GM10847 (cell line): ENCODE data around the gene GLIS1.

Experiments used
- POLR2A ChIP-seq: IDR thresholded peaks from 2 replicates; pipeline ENCODE4 v1.6.1; 2011; ENCODE audit not compliant: insufficient read length; ENCODE audit errors: extremely low read depth

Gene GLIS1

GRCh38 chr1:53690411-53690810 is 48.6 kb downstream of the GLIS1 start:
- TF ChIP-seq POLR2A = no peak

GRCh38 chr1:53689736-53690326 is 49.1 kb downstream of the GLIS1 start:
- no peak for TF ChIP-seq POLR2A

GRCh38 chr1:53689223-53689622 is 49.7 kb downstream of the GLIS1 start:
- TF ChIP-seq POLR2A = no peak

GRCh38 chr1:53688381-53689102 is 50.4 kb downstream of the GLIS1 start:
- TF ChIP-seq POLR2A = no peak

- TF ChIP-seq POLR2A = no peak
Observed at GRCh38 chr1:53687901-53688300, 51.1 kb downstream of the GLIS1 start.

DNA sequence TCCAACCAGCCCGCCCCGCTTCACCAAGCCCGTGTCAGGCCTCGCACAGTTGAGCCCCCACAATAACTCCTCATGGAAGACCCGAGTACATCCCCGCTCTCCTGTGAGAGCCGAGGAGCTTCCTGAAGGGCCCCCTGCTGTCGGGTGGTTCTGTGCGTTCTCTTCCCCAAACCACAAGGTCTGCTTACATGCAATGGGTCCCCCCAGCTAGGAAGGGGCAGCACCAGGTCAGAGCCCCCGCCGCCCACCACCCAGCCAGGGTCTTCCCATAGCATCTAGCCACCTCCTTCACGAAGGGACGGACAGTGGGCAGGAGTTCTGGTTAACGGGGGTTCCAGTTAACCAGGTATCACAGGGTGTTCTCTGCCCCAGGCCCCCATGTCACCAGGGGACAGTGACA is 51.5 kb downstream of the GLIS1 start:
- no peak for TF ChIP-seq POLR2A

GRCh38 chr1:53686965-53687267 is 52.0 kb downstream of the GLIS1 start:
- no peak for TF ChIP-seq POLR2A

GRCh38 chr1:53686091-53686964 is 52.6 kb downstream of the GLIS1 start:
- no peak for TF ChIP-seq POLR2A

DNA sequence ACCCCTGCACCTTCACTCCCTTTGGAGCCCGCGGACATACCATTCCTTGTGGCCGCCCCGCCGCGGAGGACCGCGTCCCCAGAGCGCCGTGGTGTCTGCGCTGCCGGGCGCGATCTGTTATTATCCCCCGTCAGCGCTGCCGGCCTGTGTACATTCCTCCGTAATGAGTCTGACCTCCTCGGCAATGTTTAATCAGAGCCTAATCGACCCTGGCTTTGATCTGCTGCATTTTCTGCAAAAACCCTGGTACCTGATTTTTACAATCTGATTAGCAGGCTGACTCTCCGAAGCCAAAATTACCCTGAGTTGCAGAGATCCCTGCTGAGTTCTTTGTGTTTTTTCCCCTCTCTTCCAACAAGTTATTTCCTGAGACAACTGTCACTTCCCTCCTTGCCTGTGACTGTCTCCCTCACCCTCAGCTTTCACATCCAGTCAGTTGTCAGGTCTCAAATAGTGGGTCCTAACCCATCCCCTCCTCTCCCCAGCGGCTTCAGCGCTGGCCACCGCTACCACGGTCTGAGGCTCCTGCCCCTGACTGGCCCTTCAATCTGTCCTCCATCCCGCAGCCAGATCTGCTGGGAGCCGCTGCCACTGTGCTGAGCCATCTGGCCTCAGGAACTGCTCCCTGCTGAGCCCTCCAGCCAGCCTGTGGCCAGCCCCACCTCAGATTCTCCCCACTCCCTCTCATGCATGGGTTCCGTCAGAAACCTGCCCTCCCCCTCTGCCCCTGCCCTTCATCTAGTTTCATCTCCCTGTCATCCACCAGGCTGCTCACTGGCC is 53.5 kb downstream of the GLIS1 start:
- TF ChIP-seq POLR2A = no peak

DNA sequence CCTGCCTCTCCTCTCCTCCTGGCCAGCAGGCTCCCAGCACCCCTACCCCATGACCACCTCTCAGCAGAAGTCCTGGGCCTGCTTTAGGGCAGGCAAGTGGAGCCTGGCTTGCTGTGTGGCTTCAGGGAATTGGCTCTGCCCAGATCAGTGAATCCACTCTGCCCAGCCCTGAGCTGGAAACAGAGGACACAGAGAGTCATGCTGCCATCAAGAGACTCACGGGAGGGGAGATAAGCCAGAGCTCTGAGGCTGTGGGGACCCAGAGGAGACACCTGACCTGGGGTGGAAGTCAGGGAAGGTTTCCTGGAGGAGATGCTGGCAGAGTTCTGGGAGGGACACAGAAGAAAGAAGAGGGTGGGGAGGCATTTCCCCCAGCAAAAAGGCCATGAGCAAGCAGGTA is 54.2 kb downstream of the GLIS1 start:
- no peak for TF ChIP-seq POLR2A

DNA sequence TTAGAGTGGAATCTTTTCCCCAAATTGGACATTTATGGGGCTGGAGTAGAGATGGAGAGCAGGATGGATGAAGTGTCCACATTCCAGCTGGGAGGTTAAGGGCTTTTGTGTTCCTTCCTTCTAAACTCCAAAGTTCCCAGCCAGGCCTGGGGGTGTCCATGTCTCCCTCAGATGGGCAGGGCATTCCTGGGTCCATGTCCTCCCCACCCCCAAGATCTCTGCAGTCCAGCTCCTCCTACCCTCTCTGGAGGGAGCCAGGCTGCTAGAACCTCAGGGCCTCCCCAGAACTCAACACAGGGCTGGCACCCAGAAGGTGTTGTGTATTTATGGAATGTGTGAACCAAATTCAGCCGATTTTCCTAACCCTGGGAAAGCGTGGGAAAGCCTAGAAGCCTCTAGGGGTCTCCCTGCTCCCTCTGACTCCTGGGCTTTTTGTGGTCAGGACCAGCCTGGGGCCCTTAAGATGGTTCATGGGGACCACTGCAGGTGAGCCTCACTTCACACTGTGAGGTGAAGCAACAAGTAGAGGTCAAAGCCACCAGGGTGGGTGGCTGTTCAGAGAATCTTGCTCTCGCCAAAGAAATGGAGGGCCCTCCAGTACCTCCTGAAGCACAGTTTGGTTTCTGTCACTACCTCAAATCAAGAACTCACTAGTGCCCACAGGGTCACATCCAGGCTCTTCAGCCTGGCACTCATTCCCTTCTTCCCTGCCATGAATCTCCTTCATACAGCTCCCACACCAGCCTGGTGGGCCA is 54.8 kb downstream of the GLIS1 start:
- TF ChIP-seq POLR2A = no peak

DNA sequence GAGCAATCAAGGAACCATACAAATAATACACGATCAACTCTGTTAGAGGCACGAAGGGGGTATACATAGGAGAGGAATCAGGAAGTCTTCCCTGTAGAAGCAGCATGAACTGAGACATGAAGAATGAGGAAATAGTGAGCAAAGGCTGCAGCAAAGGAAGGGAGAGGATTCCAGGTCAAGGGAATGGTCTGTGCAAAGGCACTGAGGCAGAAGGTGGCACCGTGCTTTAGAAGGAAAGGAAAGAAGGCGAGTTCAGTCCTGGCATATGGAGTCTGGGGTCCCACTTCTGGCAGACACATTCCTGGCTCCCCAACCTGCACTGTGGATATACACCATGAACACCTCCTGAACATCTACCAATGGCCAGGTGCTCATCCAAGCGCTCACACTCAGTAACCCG is 56.1 kb downstream of the GLIS1 start:
- no peak for TF ChIP-seq POLR2A

GRCh38 chr1:53681977-53682685 is 56.8 kb downstream of the GLIS1 start:
- TF ChIP-seq POLR2A = no peak

- no peak for TF ChIP-seq POLR2A
Observed at GRCh38 chr1:53681351-53681976, 57.5 kb downstream of the GLIS1 start.

GRCh38 chr1:53680868-53681267 is 58.1 kb downstream of the GLIS1 start:
- TF ChIP-seq POLR2A = no peak
